ENCODE results near the gene TSPOAP1.

DNA sequence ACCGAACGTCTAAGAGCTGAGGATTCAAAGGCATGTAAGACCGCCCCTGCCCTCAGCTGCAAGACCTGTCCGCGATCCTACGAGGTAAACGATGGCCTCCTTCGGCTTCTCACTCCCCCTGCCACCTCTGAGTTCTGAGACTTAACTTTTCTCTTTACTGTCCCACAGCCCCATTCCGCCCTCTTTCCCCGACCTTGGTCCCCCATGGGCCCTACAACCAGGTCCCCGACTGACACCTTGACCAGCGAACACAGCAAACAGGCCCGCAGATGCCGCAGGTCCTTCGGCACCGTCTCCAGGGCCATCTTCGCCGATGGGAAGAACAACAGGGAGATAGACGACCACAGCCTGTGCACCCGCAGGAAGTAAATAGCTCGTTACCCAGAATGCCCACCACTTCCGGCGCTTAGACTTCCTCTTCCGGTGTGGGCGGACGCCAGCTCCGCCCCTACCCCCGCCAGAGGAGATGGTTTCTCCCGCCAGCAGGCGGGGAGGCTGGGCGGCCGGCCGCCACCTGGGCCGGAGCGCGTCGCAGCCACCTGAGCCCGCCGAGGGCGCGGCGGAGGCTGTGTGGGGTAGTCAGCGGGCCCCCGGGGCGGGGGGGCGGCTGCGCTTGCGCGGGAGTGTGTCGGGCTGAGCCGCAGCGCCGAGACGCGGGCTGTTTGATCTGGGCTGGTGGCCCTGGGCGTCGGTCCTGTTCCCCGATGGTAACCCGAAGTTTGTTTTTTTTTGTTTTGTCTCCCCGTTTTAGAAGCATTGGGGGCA is 23.4 kb upstream of the TSPOAP1 start, which contains the start of gene SUPT4H1:
- TF ChIP-seq CTCF (IDR thresholded peaks at IDR 0.05; ENCODE audit: low read depth, low read length, poor library complexity, severe bottlenecking) = no peak
- TF ChIP-seq EZH2phosphoT487 (IDR thresholded peaks at IDR 0.05; ENCODE audit: borderline replicate concordance, low read length) = no peak
